GM23338 (cell line): ENCODE measurements around the gene PLXND1. TPM values are rescaled to one million over a fixed set of nuclear protein-coding genes. Genes with fewer than 3 reads are reported as not detected.

Source experiments
- ATAC-seq: fragments of 200-7000 bp; cut with Tn5 transposase; 3 replicates; pipeline ENCODE4 v1.9.1; 2020
- DNase-seq: peaks from one replicate; pipeline ENCODE4 v3.0.0-alpha.2; 2015; ENCODE audit warnings: low spot score
- H2AFZ ChIP-seq: fragments of 200-600 bp; sonication (generic); 2 replicates; pipeline ENCODE4 v1.8.0; 2016; ENCODE audit warnings: antibody characterized with exemption, mild to moderate bottlenecking, moderate library complexity
- H3F3A ChIP-seq: fragments of 200-600 bp; sonication (generic); replicated peaks from 2 replicates; pipeline ENCODE4 v1.8.0; 2017; ENCODE audit warnings: antibody characterized with exemption, mixed run types, low read depth
- H3K27ac ChIP-seq: fragments of 200-600 bp; sonication (generic); 2 replicates; pipeline ENCODE4 v1.6.1; 2016; ENCODE audit warnings: low read depth
- H3K27me3 ChIP-seq: fragments of 200-600 bp; sonication (generic); 2 replicates; pipeline ENCODE4 v1.8.0; 2016; ENCODE audit warnings: mild to moderate bottlenecking, mixed run types, moderate library complexity; ENCODE audit not compliant: insufficient read depth
- H3K36me3 ChIP-seq: fragments of 200-600 bp; sonication (generic); 2 replicates; pipeline ENCODE4 v1.8.0; 2016; ENCODE audit warnings: mild to moderate bottlenecking; ENCODE audit not compliant: insufficient read depth
- H3K4me1 ChIP-seq: fragments of 200-600 bp; sonication (generic); 2 replicates; pipeline ENCODE4 v1.8.0; 2016; ENCODE audit warnings: mild to moderate bottlenecking, moderate library complexity; ENCODE audit not compliant: insufficient read depth
- H3K4me2 ChIP-seq: fragments of 200-600 bp; sonication (generic); 2 replicates; pipeline ENCODE4 v1.7.1; 2017; ENCODE audit warnings: mixed run types
- H3K4me3 ChIP-seq: fragments of 200-600 bp; sonication (generic); 2 replicates; pipeline ENCODE4 v1.6.1; 2016; ENCODE audit warnings: mixed run types
- H3K79me2 ChIP-seq: fragments of 200-600 bp; sonication (generic); replicated peaks from 2 replicates; pipeline ENCODE4 v1.8.0; 2017; ENCODE audit warnings: mild to moderate bottlenecking; ENCODE audit not compliant: insufficient read depth
- H3K9me2 ChIP-seq: fragments of 200-600 bp; sonication (generic); 2 replicates; pipeline ENCODE4 v1.8.0; 2017; ENCODE audit not compliant: insufficient read depth
- H4K20me1 ChIP-seq: fragments of 200-600 bp; sonication (generic); replicated peaks from 2 replicates; pipeline ENCODE4 v1.8.0; 2017; ENCODE audit warnings: mild to moderate bottlenecking; ENCODE audit not compliant: insufficient read depth
- H3K27ac Mint-ChIP-seq: 2 replicates; pipeline ENCODE4 v1.8.0; 2020; ENCODE audit warnings: inconsistent platforms, mild to moderate bottlenecking, moderate library complexity, mixed read lengths
- H3K27me3 Mint-ChIP-seq: 3 replicates; pipeline ENCODE4 v1.8.0; 2022; ENCODE audit warnings: low read depth, mild to moderate bottlenecking, moderate library complexity, mixed read lengths, inconsistent platforms; ENCODE audit not compliant: insufficient read depth, poor library complexity
- H3K36me3 Mint-ChIP-seq: 3 replicates; pipeline ENCODE4 v1.8.0; 2021; ENCODE audit warnings: low read depth, mild to moderate bottlenecking, inconsistent platforms, moderate library complexity, mixed read lengths
- H3K4me1 Mint-ChIP-seq: 3 replicates; pipeline ENCODE4 v1.8.0; 2020; ENCODE audit warnings: mild to moderate bottlenecking, inconsistent platforms, mixed read lengths
- H3K4me3 Mint-ChIP-seq: 3 replicates; pipeline ENCODE4 v1.8.0; 2021; ENCODE audit warnings: moderate library complexity, mild to moderate bottlenecking, inconsistent platforms, mixed read lengths
- H3K9me3 Mint-ChIP-seq: 3 replicates; pipeline ENCODE4 v1.8.0; 2020; ENCODE audit warnings: moderate library complexity, mild to moderate bottlenecking, inconsistent platforms, mixed read lengths
- CREB1 ChIP-seq: fragments of 250-450 bp; sonication (Bioruptor Pico); IDR thresholded peaks from 2 replicates; pipeline ENCODE4 v1.5.0; 2020; ENCODE audit warnings: low read depth, mild to moderate bottlenecking, moderate library complexity
- EZH2 ChIP-seq: fragments of 200-600 bp; sonication (generic); IDR thresholded peaks from one replicate; pipeline ENCODE4 v1.8.0; 2017; ENCODE audit warnings: antibody characterized with exemption, mild to moderate bottlenecking, low read depth; ENCODE audit not compliant: unreplicated experiment
- NANOG ChIP-seq: IDR thresholded peaks from 2 replicates; pipeline ENCODE4 v1.6.1; 2016; ENCODE audit warnings: antibody characterized with exemption, borderline replicate concordance
- STAT1 ChIP-seq: IDR thresholded peaks from one replicate; pipeline ENCODE4 v1.6.1; 2016; ENCODE audit warnings: antibody characterized with exemption; ENCODE audit not compliant: unreplicated experiment
- ZNF114 ChIP-seq: fragments of 250-450 bp; sonication (Bioruptor Pico); IDR thresholded peaks from 2 replicates; pipeline ENCODE4 v1.5.0; 2020; ENCODE audit warnings: mild to moderate bottlenecking, moderate library complexity
- polyA plus RNA-seq: library from polyadenylated mRNA; unstranded; fragments of >200 nt; fragmentation: Nextera tagmentation; extraction: Ambion mirVana; gene quantifications from 2 replicates; pipeline ENCODE4 v1.2.1, GENCODE V29; 2016
- total RNA-seq: library from RNA; depleted of rRNA; stranded (reverse); fragments of >200 nt; shearing (Covaris generic); gene quantifications from 2 replicates; pipeline ENCODE4 v1.2.3, GENCODE V29; 2014
- TF ChIP-seq, protein P1 (sequence below), 2 experiments: fragments of 200-600 bp in 1 of 2; sonication (generic) in 1 of 2; conservative IDR thresholded peaks; 2 replicates each; pipeline versions ENCODE4 v1.5.1 to v1.6.1; 2016 to 2017; ENCODE audit warnings: antibody characterized with exemption in 2 of 2, low read depth in 2 of 2, mild to moderate bottlenecking in 2 of 2, moderate library complexity in 1 of 2
- TF ChIP-seq, protein P2 (sequence below): fragments of 250-450 bp; sonication (Bioruptor Pico); IDR thresholded peaks from 2 replicates; pipeline ENCODE4 v1.5.0; 2020; ENCODE audit warnings: mild to moderate bottlenecking, moderate library complexity
- TF ChIP-seq, protein P3 (sequence below): IDR thresholded peaks from one replicate; pipeline ENCODE4 v1.6.1; 2018; ENCODE audit warnings: antibody characterized with exemption; ENCODE audit not compliant: unreplicated experiment

Gene PLXND1
- total and polyA plus RNA-seq, 2 experiments from 2014 or later: 13.3 to 60.4 TPM

DNA sequence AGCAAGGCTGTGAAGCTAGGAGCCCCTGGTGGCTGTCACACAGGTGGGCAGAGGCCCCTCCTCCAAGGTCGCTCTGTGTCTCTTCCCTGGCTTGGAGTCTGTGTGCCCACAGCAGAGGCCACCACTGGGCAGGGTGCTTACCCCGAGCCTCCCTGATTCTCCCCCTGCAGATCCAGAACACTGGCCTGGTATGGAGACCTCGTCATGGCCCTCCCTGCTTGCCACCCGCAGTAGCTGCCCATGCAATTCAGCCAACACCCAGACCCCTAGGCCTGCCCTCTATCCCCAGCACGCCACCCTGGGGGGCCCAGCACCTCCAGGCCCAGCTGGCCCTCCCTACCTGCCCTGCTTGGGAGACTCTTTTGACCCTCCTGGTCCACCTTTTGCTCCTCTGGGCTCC is 83.5 kb downstream of the PLXND1 start:
- H3K4me1 ChIP-seq: no peaks in the 10 kb centered on the region

More for the DNA sequence above, 83.5 kb downstream of the PLXND1 start:
- no peaks in the 10 kb centered on the region for H3K9me2 ChIP-seq
- H3K36me3 ChIP-seq: no peaks in the 10 kb centered on the region
- H3F3A ChIP-seq: no peaks in the 10 kb centered on the region
- H3K27me3 ChIP-seq: no peaks in the 10 kb centered on the region
- ATAC-seq: no peak
- peaks cover 12% of the 10 kb centered on the region for H3K27me3 Mint-ChIP-seq
- no peak overlapping the region for H3K4me2 ChIP-seq
- no peak overlapping the region for H3K4me3 Mint-ChIP-seq
- TF ChIP-seq, protein P1, sequence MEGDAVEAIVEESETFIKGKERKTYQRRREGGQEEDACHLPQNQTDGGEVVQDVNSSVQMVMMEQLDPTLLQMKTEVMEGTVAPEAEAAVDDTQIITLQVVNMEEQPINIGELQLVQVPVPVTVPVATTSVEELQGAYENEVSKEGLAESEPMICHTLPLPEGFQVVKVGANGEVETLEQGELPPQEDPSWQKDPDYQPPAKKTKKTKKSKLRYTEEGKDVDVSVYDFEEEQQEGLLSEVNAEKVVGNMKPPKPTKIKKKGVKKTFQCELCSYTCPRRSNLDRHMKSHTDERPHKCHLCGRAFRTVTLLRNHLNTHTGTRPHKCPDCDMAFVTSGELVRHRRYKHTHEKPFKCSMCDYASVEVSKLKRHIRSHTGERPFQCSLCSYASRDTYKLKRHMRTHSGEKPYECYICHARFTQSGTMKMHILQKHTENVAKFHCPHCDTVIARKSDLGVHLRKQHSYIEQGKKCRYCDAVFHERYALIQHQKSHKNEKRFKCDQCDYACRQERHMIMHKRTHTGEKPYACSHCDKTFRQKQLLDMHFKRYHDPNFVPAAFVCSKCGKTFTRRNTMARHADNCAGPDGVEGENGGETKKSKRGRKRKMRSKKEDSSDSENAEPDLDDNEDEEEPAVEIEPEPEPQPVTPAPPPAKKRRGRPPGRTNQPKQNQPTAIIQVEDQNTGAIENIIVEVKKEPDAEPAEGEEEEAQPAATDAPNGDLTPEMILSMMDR (conservative IDR thresholded peaks at IDR 0.05; ENCODE audit: low read depth in 2 of 2): no peak
- TF ChIP-seq STAT1 (no peak), NANOG (no peak), CREB1 (CRISPR knock-in tag) (no peak), EZH2 (no peak), ZNF114 (CRISPR knock-in tag) (no peak)
- TF ChIP-seq, protein P2, sequence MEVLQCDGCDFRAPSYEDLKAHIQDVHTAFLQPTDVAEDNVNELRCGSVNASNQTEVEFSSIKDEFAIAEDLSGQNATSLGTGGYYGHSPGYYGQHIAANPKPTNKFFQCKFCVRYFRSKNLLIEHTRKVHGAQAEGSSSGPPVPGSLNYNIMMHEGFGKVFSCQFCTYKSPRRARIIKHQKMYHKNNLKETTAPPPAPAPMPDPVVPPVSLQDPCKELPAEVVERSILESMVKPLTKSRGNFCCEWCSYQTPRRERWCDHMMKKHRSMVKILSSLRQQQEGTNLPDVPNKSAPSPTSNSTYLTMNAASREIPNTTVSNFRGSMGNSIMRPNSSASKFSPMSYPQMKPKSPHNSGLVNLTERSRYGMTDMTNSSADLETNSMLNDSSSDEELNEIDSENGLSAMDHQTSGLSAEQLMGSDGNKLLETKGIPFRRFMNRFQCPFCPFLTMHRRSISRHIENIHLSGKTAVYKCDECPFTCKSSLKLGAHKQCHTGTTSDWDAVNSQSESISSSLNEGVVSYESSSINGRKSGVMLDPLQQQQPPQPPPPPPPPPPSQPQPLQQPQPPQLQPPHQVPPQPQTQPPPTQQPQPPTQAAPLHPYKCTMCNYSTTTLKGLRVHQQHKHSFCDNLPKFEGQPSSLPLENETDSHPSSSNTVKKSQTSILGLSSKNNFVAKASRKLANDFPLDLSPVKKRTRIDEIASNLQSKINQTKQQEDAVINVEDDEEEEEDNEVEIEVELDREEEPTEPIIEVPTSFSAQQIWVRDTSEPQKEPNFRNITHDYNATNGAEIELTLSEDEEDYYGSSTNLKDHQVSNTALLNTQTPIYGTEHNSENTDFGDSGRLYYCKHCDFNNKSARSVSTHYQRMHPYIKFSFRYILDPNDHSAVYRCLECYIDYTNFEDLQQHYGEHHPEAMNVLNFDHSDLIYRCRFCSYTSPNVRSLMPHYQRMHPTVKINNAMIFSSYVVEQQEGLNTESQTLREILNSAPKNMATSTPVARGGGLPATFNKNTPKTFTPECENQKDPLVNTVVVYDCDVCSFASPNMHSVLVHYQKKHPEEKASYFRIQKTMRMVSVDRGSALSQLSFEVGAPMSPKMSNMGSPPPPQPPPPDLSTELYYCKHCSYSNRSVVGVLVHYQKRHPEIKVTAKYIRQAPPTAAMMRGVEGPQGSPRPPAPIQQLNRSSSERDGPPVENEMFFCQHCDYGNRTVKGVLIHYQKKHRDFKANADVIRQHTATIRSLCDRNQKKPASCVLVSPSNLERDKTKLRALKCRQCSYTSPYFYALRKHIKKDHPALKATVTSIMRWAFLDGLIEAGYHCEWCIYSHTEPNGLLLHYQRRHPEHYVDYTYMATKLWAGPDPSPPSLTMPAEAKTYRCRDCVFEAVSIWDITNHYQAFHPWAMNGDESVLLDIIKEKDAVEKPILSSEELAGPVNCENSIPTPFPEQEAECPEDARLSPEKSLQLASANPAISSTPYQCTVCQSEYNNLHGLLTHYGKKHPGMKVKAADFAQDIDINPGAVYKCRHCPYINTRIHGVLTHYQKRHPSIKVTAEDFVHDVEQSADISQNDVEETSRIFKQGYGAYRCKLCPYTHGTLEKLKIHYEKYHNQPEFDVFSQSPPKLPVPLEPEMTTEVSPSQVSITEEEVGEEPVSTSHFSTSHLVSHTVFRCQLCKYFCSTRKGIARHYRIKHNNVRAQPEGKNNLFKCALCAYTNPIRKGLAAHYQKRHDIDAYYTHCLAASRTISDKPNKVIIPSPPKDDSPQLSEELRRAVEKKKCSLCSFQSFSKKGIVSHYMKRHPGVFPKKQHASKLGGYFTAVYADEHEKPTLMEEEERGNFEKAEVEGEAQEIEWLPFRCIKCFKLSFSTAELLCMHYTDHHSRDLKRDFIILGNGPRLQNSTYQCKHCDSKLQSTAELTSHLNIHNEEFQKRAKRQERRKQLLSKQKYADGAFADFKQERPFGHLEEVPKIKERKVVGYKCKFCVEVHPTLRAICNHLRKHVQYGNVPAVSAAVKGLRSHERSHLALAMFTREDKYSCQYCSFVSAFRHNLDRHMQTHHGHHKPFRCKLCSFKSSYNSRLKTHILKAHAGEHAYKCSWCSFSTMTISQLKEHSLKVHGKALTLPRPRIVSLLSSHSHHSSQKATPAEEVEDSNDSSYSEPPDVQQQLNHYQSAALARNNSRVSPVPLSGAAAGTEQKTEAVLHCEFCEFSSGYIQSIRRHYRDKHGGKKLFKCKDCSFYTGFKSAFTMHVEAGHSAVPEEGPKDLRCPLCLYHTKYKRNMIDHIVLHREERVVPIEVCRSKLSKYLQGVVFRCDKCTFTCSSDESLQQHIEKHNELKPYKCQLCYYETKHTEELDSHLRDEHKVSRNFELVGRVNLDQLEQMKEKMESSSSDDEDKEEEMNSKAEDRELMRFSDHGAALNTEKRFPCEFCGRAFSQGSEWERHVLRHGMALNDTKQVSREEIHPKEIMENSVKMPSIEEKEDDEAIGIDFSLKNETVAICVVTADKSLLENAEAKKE (CRISPR knock-in tag): no peak
- TF ChIP-seq, protein P3, sequence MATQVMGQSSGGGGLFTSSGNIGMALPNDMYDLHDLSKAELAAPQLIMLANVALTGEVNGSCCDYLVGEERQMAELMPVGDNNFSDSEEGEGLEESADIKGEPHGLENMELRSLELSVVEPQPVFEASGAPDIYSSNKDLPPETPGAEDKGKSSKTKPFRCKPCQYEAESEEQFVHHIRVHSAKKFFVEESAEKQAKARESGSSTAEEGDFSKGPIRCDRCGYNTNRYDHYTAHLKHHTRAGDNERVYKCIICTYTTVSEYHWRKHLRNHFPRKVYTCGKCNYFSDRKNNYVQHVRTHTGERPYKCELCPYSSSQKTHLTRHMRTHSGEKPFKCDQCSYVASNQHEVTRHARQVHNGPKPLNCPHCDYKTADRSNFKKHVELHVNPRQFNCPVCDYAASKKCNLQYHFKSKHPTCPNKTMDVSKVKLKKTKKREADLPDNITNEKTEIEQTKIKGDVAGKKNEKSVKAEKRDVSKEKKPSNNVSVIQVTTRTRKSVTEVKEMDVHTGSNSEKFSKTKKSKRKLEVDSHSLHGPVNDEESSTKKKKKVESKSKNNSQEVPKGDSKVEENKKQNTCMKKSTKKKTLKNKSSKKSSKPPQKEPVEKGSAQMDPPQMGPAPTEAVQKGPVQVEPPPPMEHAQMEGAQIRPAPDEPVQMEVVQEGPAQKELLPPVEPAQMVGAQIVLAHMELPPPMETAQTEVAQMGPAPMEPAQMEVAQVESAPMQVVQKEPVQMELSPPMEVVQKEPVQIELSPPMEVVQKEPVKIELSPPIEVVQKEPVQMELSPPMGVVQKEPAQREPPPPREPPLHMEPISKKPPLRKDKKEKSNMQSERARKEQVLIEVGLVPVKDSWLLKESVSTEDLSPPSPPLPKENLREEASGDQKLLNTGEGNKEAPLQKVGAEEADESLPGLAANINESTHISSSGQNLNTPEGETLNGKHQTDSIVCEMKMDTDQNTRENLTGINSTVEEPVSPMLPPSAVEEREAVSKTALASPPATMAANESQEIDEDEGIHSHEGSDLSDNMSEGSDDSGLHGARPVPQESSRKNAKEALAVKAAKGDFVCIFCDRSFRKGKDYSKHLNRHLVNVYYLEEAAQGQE: no peak
- DNase-seq: no peak
- H3K36me3 Mint-ChIP-seq: no peaks in the 10 kb centered on the region
- no peaks in the 10 kb centered on the region for H4K20me1 ChIP-seq
- H2AFZ ChIP-seq: no peak overlapping the region
- no peaks in the 10 kb centered on the region for H3K9me3 Mint-ChIP-seq
- no peak overlapping the region for H3K27ac Mint-ChIP-seq
- H3K4me1 Mint-ChIP-seq: peaks cover 18% of the 10 kb centered on the region
- H3K4me3 ChIP-seq: no peak overlapping the region
- no peak overlapping the region for H3K27ac ChIP-seq
- no peaks in the 10 kb centered on the region for H3K79me2 ChIP-seq
